SU-DHL-6 (cell line): Measurements from ENCODE around the gene SNX11.

Experiments
- H2AFZ ChIP-seq: fragments of 200-600 bp; sonication (generic); 2 replicates; pipeline ENCODE4 v1.6.1; 2014; ENCODE audit warnings: low read depth, mild to moderate bottlenecking, moderate library complexity, mixed read lengths, antibody characterized with exemption, low read length; ENCODE audit not compliant: severe bottlenecking
- H3F3A ChIP-seq: fragments of 200-600 bp; shearing (Covaris generic); 2 replicates; pipeline ENCODE4 v1.6.0; 2016; ENCODE audit warnings: antibody characterized with exemption, mild to moderate bottlenecking; ENCODE audit not compliant: insufficient read depth
- H3K27ac ChIP-seq: fragments of 200-600 bp; sonication (generic); 2 replicates; pipeline ENCODE4 v1.5.1; 2016; ENCODE audit warnings: low read depth, mild to moderate bottlenecking, low read length, moderate library complexity, mixed read lengths
- H3K27me3 ChIP-seq: fragments of 200-600 bp; sonication (generic), shearing (Covaris generic); 2 replicates; pipeline ENCODE4 v1.6.0; 2014; ENCODE audit warnings: mild to moderate bottlenecking, low read length
- H3K36me3 ChIP-seq: fragments of 200-600 bp; sonication (generic); 2 replicates; pipeline ENCODE4 v1.6.1; 2014; ENCODE audit warnings: mild to moderate bottlenecking, low read length, mixed read lengths
- H3K4me2 ChIP-seq: fragments of 300-600, 200-600 bp; shearing (Covaris generic), sonication (generic); 2 replicates; pipeline ENCODE4 v1.6.0; 2014; ENCODE audit warnings: low read length, low read depth, mild to moderate bottlenecking; ENCODE audit not compliant: poor library complexity, severe bottlenecking
- H3K4me3 ChIP-seq: fragments of 200-600 bp; sonication (generic); 2 replicates; pipeline ENCODE4 v1.5.1; 2014; ENCODE audit warnings: antibody characterized with exemption, low read length, mild to moderate bottlenecking, mixed read lengths; ENCODE audit not compliant: insufficient read depth, poor library complexity, severe bottlenecking
- H3K79me2 ChIP-seq: fragments of 200-600 bp; sonication (generic); 2 replicates; pipeline ENCODE4 v1.6.1; 2014; ENCODE audit warnings: mild to moderate bottlenecking, low read length, moderate library complexity; ENCODE audit not compliant: insufficient read depth
- H3K9ac ChIP-seq: fragments of 200-600 bp; sonication (generic); 2 replicates; pipeline ENCODE4 v1.7.0; 2014; ENCODE audit warnings: mild to moderate bottlenecking, low read length
- H3K9me2 ChIP-seq: fragments of 200-600 bp; sonication (generic); replicated peaks from 2 replicates; pipeline ENCODE4 v1.6.1; 2014; ENCODE audit warnings: low read length; ENCODE audit not compliant: insufficient read depth
- H3K9me3 ChIP-seq: fragments of 200-600 bp; sonication (generic); 2 replicates; pipeline ENCODE4 v1.6.1; 2014; ENCODE audit warnings: low read length, mixed read lengths; ENCODE audit not compliant: insufficient read depth
- H4K20me1 ChIP-seq: fragments of 200-600 bp; sonication (generic); 2 replicates; pipeline ENCODE4 v1.6.1; 2014; ENCODE audit warnings: low read depth, mild to moderate bottlenecking, antibody characterized with exemption, low read length, moderate library complexity, mixed read lengths
- CTCF ChIP-seq: fragments of 200-600 bp; sonication (generic); IDR thresholded peaks from one replicate; pipeline ENCODE4 v1.5.1; 2017; ENCODE audit warnings: antibody characterized with exemption, mild to moderate bottlenecking, low read length, moderate library complexity; ENCODE audit not compliant: insufficient read depth, poor library complexity, severe bottlenecking
- EZH2phosphoT487 ChIP-seq: fragments of 200-600 bp; sonication (generic), shearing (Covaris generic); conservative IDR thresholded peaks from 2 replicates; pipeline ENCODE4 v1.6.1; 2018; ENCODE audit warnings: mild to moderate bottlenecking, antibody characterized with exemption, low read length, moderate library complexity, mixed read lengths

SNX11 gene

GRCh38 chr17:48110761-48111160 is 3.2 kb downstream of the SNX11 start:
- no peak for TF ChIP-seq EZH2phosphoT487
- TF ChIP-seq CTCF, result no peak
- Histone ChIP-seq H3K79me2 (peaks cover 38% of the 10 kb centered on the region), H3K4me2 (peak overlapping the region; percentile 84)

GRCh38 chr17:48111937-48112241 is 4.3 kb downstream of the SNX11 start:
- H3K79me2 ChIP-seq, result peaks cover 38% of the 10 kb centered on the region

More at GRCh38 chr17:48110761-48111160, 3.2 kb downstream of the SNX11 start:
- H3K4me3 ChIP-seq, result no peak overlapping the region
- peak overlapping the region; percentile 21 for H3K9ac ChIP-seq
- H3K27ac ChIP-seq, result peak overlapping the region; percentile 62
- no peaks in the 10 kb centered on the region for H4K20me1 ChIP-seq
- H3K9me2 ChIP-seq, result no peaks in the 10 kb centered on the region
- H3K36me3 ChIP-seq, result peaks cover 7% of the 10 kb centered on the region; the same call in 1 of the 2 replicates
- H3F3A ChIP-seq, result peaks cover 27% of the 10 kb centered on the region
- H2AFZ ChIP-seq, result no peak overlapping the region
- H3K9me3 ChIP-seq, result no peaks in the 10 kb centered on the region
- H3K27me3 ChIP-seq, result no peaks in the 10 kb centered on the region

GRCh38 chr17:48113201-48113676 is 5.7 kb downstream of the SNX11 start:
- Histone ChIP-seq H4K20me1 (no peaks in the 10 kb centered on the region), H3K79me2 (peaks cover 32% of the 10 kb centered on the region), H3K4me3 (no peak overlapping the region), H3K9me2 (no peaks in the 10 kb centered on the region), H3F3A (peaks cover 25% of the 10 kb centered on the region), H3K36me3 (peaks cover 7% of the 10 kb centered on the region; the same call in 1 of the 2 replicates), H3K4me2 (no peak overlapping the region), H3K27ac (peak overlapping the region; percentile 31; the same call in 1 of the 2 replicates), H3K27me3 (no peaks in the 10 kb centered on the region), H3K9ac (no peak overlapping the region), H3K9me3 (no peaks in the 10 kb centered on the region), H2AFZ (no peak overlapping the region)
- TF ChIP-seq CTCF, result no peak
- no peak for TF ChIP-seq EZH2phosphoT487

More at GRCh38 chr17:48111937-48112241, 4.3 kb downstream of the SNX11 start:
- Histone ChIP-seq H3K36me3 (peaks cover 7% of the 10 kb centered on the region; the same call in 1 of the 2 replicates), H3K4me2 (peak overlapping the region; percentile 11), H2AFZ (no peak overlapping the region), H3K4me3 (no peak overlapping the region), H3K27ac (peak overlapping the region; percentile 62), H4K20me1 (no peaks in the 10 kb centered on the region), H3K27me3 (no peaks in the 10 kb centered on the region), H3K9me2 (no peaks in the 10 kb centered on the region), H3K9me3 (no peaks in the 10 kb centered on the region), H3F3A (peaks cover 27% of the 10 kb centered on the region), H3K9ac (no peak overlapping the region)
- no peak for TF ChIP-seq EZH2phosphoT487
- no peak for TF ChIP-seq CTCF
